ENCODE results near the gene RRBP1. TPM values are rescaled to one million over a fixed set of nuclear protein-coding genes. Genes with fewer than 3 reads are reported as not detected.

Gene RRBP1
- total RNA-seq, 1 donor, result 122 TPM

GRCh38 chr20:17593902-17594301, 88.1 kb downstream of the RRBP1 start:
- no peak for TF ChIP-seq CTCF (IDR thresholded peaks at IDR 0.05; ENCODE audit: extremely low read depth, low read depth, low read length)
- Histone ChIP-seq H3K9me3 (ENCODE audit: low read depth, low read length) (no peaks in the 10 kb centered on the region), H3K27me3 (ENCODE audit: insufficient read depth, low read length) (no peaks in the 10 kb centered on the region), H4K20me1 (ENCODE audit: insufficient read depth, low read length) (peaks cover 100% of the 10 kb centered on the region), H3K4me3 (ENCODE audit: insufficient read depth, low read length) (no peak overlapping the region), H3K27ac (ENCODE audit: low read depth, low read length) (peak overlapping the region; percentile 46), H3K4me1 (ENCODE audit: insufficient read depth, low read length) (peaks cover 47% of the 10 kb centered on the region), H3K79me2 (ENCODE audit: insufficient read depth, low read length) (peaks cover 100% of the 10 kb centered on the region), H3K36me3 (ENCODE audit: insufficient read depth, low read length) (peaks cover 17% of the 10 kb centered on the region), H3K4me2 (ENCODE audit: insufficient read depth, low read length) (peak overlapping the region; percentile 4), H2AFZ (ENCODE audit: low read length) (no peak overlapping the region)
- DNase-seq (ENCODE audit: insufficient read length, low spot score, missing footprints), result peak; percentile 5

- Histone ChIP-seq H4K20me1 (ENCODE audit: insufficient read depth, low read length) (peaks cover 98% of the 10 kb centered on the region), H3K27ac (ENCODE audit: low read depth, low read length) (no peak overlapping the region), H3K4me3 (ENCODE audit: insufficient read depth, low read length) (no peak overlapping the region), H3K36me3 (ENCODE audit: insufficient read depth, low read length) (peaks cover 20% of the 10 kb centered on the region), H3K27me3 (ENCODE audit: insufficient read depth, low read length) (no peaks in the 10 kb centered on the region), H3K4me1 (ENCODE audit: insufficient read depth, low read length) (peaks cover 51% of the 10 kb centered on the region), H3K9me3 (ENCODE audit: low read depth, low read length) (no peaks in the 10 kb centered on the region), H2AFZ (ENCODE audit: low read length) (no peak overlapping the region), H3K4me2 (ENCODE audit: insufficient read depth, low read length) (peak overlapping the region; percentile 42), H3K79me2 (ENCODE audit: insufficient read depth, low read length) (peaks cover 99% of the 10 kb centered on the region)
- TF ChIP-seq CTCF (IDR thresholded peaks at IDR 0.05; ENCODE audit: extremely low read depth, low read depth, low read length), result no peak
- peak; percentile 13 for DNase-seq (ENCODE audit: insufficient read length, low spot score, missing footprints)
These were observed 91.8 kb downstream of the RRBP1 start for GRCh38 chr20:17590245-17590644.

- Histone ChIP-seq H3K9me3 (ENCODE audit: low read depth, low read length) (no peaks in the 10 kb centered on the region), H3K27ac (ENCODE audit: low read depth, low read length) (peak overlapping the region; percentile 14), H3K79me2 (ENCODE audit: insufficient read depth, low read length) (peaks cover 99% of the 10 kb centered on the region), H3K27me3 (ENCODE audit: insufficient read depth, low read length) (no peaks in the 10 kb centered on the region), H3K36me3 (ENCODE audit: insufficient read depth, low read length) (peaks cover 19% of the 10 kb centered on the region), H4K20me1 (ENCODE audit: insufficient read depth, low read length) (peaks cover 96% of the 10 kb centered on the region), H2AFZ (ENCODE audit: low read length) (no peak overlapping the region), H3K4me2 (ENCODE audit: insufficient read depth, low read length) (peak overlapping the region; percentile 42), H3K4me1 (ENCODE audit: insufficient read depth, low read length) (peaks cover 42% of the 10 kb centered on the region), H3K4me3 (ENCODE audit: insufficient read depth, low read length) (no peak overlapping the region)
- no peak for TF ChIP-seq CTCF (IDR thresholded peaks at IDR 0.05; ENCODE audit: extremely low read depth, low read depth, low read length)
- peak; percentile 30 for DNase-seq (ENCODE audit: insufficient read length, low spot score, missing footprints)
These were observed 92.7 kb downstream of the RRBP1 start for GRCh38 chr20:17589161-17589834.

- H3K4me1 ChIP-seq (ENCODE audit: insufficient read depth, low read length), result peaks cover 28% of the 10 kb centered on the region
- H4K20me1 ChIP-seq (ENCODE audit: insufficient read depth, low read length), result peaks cover 95% of the 10 kb centered on the region
- TF ChIP-seq CTCF (IDR thresholded peaks at IDR 0.05; ENCODE audit: extremely low read depth, low read depth, low read length), result no peak
- no peak overlapping the region for H3K4me2 ChIP-seq (ENCODE audit: insufficient read depth, low read length)
- DNase-seq (ENCODE audit: insufficient read length, low spot score, missing footprints), result no peak
- peaks cover 11% of the 10 kb centered on the region for H3K36me3 ChIP-seq (ENCODE audit: insufficient read depth, low read length)
- peaks cover 99% of the 10 kb centered on the region for H3K79me2 ChIP-seq (ENCODE audit: insufficient read depth, low read length)
- H3K4me3 ChIP-seq (ENCODE audit: insufficient read depth, low read length), result no peak overlapping the region
- no peaks in the 10 kb centered on the region for H3K27me3 ChIP-seq (ENCODE audit: insufficient read depth, low read length)
- H2AFZ ChIP-seq (ENCODE audit: low read length), result no peak overlapping the region
- H3K27ac ChIP-seq (ENCODE audit: low read depth, low read length), result no peak overlapping the region
- H3K9me3 ChIP-seq (ENCODE audit: low read depth, low read length), result no peaks in the 10 kb centered on the region
These were observed 94.2 kb downstream of the RRBP1 start for GRCh38 chr20:17587824-17588223.
